GM19193 (cell line): Measurements from ENCODE around the gene MFSD6.

Source experiments
- POLR2A ChIP-seq: IDR thresholded peaks from 4 replicates; pipeline ENCODE4 v1.6.1; 2011; ENCODE audit not compliant: insufficient read depth, insufficient read length; ENCODE audit errors: extremely low read depth

The MFSD6 gene

GRCh38 chr2:190402986-190403603 lies 5.1 kb upstream of the MFSD6 start:
- no peak for TF ChIP-seq POLR2A

GRCh38 chr2:190404487-190404886 lies 3.7 kb upstream of the MFSD6 start:
- TF ChIP-seq POLR2A: no peak

GRCh38 chr2:190405070-190405469 lies 3.1 kb upstream of the MFSD6 start:
- no peak for TF ChIP-seq POLR2A

GRCh38 chr2:190405995-190406394 lies 2.2 kb upstream of the MFSD6 start:
- TF ChIP-seq POLR2A: no peak

- no peak for TF ChIP-seq POLR2A
These were observed 1.4 kb upstream of the MFSD6 start for GRCh38 chr2:190406805-190407204.

- TF ChIP-seq POLR2A: no peak
These were observed 901 bp upstream of the MFSD6 start for GRCh38 chr2:190407246-190407661.

GRCh38 chr2:190408538-190409271 lies 550 bp downstream of the MFSD6 start:
- peak; percentile 71 for TF ChIP-seq POLR2A

- no peak for TF ChIP-seq POLR2A
These were observed 1.5 kb downstream of the MFSD6 start for GRCh38 chr2:190409616-190410015.

GRCh38 chr2:190410166-190410565 lies 2.0 kb downstream of the MFSD6 start:
- no peak for TF ChIP-seq POLR2A

- no peak for TF ChIP-seq POLR2A
These were observed 4.8 kb downstream of the MFSD6 start for GRCh38 chr2:190412966-190413365.

- no peak for TF ChIP-seq POLR2A
These were observed 5.3 kb downstream of the MFSD6 start for GRCh38 chr2:190413421-190413820.

GRCh38 chr2:190415251-190415650 lies 7.1 kb downstream of the MFSD6 start:
- TF ChIP-seq POLR2A: no peak

- TF ChIP-seq POLR2A: no peak
These were observed 7.9 kb downstream of the MFSD6 start for GRCh38 chr2:190415794-190416775.

GRCh38 chr2:190417045-190417842 lies 9.1 kb downstream of the MFSD6 start:
- no peak for TF ChIP-seq POLR2A

GRCh38 chr2:190418727-190419126 lies 10.6 kb downstream of the MFSD6 start:
- no peak for TF ChIP-seq POLR2A

- no peak for TF ChIP-seq POLR2A
These were observed 12.6 kb downstream of the MFSD6 start for GRCh38 chr2:190420801-190421200.
